GM20000 (cell line): ENCODE data around the gene TSPEAR.

ENCODE experiments used
- DNase-seq: peaks from one replicate; pipeline ENCODE4 v3.0.0; 2012; ENCODE audit warnings: low spot score
- CTCF ChIP-seq: IDR thresholded peaks from 2 replicates; pipeline ENCODE4 v1.5.1; 2012; ENCODE audit warnings: mild to moderate bottlenecking, control low read depth; ENCODE audit errors: extremely low read depth, missing control alignments

The TSPEAR gene

GRCh38 chr21:44462834-44463200 is 248.6 kb downstream of the TSPEAR start:
- no peak for TF ChIP-seq CTCF
- DNase-seq: no peak

DNA sequence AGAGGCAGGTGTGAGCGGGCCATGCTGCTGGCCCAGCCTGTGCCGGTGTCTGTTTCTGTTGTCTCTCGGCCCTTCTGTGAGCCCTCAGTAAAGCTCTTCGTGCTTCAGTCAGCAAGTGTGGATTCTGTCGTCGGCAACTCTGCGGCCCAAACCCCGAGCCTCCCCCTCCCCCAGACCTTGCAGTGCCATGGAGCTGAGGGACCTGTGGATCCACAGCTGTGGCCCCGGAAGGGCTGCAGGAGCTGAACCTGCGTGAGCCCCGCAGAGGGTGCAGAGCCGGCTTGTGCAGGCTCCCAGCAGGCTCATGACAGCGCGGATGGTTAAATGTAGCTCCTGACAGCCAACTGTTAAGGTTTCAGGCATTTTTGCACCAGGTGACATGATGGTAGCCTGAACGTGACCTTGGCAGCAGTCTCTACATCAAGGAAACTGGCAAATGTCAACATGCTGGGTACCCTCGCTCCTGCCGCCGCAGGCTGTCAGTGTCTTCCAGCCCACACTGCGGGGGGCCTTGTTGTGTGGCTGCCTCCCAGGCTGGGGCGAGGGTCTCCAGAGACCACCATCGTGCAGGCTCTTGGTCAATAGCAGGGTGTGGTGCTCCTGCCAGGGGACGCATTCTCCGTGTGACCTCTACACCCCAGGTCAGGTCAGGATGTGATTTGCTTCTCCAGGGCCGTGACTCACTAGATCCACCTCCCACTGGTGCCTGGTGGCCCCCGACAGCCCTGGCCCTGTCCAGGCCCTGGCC is 249.1 kb downstream of the TSPEAR start:
- no peak for DNase-seq
- no peak for TF ChIP-seq CTCF

DNA sequence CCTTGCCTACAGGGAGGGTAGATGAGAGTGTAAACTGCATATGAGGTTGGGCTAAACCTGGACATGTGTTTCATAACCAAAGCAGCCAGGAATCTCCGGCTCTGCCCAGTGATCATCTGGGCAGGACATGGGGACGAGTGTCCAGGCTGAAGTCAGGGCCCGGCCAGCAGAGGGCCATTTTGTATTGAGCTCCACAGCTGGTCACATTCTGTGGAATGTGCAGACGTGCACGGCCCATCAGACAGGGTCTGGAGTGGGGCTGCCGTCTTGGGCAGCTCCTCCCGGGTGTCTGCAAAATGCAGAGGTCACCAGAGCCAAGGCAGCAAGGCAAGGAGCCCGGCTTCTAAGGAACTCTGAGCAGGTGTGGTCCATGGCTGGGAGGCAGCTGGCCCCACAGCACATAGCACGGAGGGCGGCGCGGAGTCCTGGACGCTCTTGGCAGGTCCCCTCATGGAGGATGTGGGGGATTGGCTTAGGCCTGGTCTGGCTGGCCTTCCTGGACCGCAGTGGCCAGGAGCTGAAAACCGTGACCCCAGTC is 249.8 kb downstream of the TSPEAR start:
- no peak for DNase-seq
- no peak for TF ChIP-seq CTCF

DNA sequence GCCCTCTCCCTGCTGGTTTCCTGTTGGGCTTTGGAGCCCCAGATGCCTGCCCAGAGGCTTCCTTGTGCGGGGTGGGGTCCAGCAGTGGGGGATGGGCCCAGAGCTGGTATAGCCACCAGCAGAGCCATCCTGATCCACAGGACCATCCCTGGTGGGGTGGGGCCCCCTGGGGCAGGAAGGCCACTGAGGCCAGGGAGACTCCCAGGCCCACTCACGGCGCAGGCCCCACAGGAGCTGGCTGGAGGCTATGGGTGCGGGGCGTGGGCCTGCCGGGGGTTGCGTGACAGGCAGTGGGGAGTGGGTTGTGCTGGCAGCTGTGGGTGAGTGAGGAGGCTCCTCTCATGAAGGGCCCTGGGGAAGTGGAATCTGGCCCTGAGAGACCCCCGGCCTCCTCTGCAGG is 250.4 kb downstream of the TSPEAR start:
- TF ChIP-seq CTCF: no peak
- DNase-seq: no peak

GRCh38 chr21:44460441-44460755 is 251.0 kb downstream of the TSPEAR start:
- DNase-seq: no peak
- no peak for TF ChIP-seq CTCF

- TF ChIP-seq CTCF: no peak
- no peak for DNase-seq
These were observed 251.5 kb downstream of the TSPEAR start for GRCh38 chr21:44459712-44460440.

GRCh38 chr21:44458971-44459711 is 252.2 kb downstream of the TSPEAR start:
- TF ChIP-seq CTCF: no peak
- DNase-seq: no peak
